ENCODE measurements around the gene IWS1.

Gene IWS1

DNA sequence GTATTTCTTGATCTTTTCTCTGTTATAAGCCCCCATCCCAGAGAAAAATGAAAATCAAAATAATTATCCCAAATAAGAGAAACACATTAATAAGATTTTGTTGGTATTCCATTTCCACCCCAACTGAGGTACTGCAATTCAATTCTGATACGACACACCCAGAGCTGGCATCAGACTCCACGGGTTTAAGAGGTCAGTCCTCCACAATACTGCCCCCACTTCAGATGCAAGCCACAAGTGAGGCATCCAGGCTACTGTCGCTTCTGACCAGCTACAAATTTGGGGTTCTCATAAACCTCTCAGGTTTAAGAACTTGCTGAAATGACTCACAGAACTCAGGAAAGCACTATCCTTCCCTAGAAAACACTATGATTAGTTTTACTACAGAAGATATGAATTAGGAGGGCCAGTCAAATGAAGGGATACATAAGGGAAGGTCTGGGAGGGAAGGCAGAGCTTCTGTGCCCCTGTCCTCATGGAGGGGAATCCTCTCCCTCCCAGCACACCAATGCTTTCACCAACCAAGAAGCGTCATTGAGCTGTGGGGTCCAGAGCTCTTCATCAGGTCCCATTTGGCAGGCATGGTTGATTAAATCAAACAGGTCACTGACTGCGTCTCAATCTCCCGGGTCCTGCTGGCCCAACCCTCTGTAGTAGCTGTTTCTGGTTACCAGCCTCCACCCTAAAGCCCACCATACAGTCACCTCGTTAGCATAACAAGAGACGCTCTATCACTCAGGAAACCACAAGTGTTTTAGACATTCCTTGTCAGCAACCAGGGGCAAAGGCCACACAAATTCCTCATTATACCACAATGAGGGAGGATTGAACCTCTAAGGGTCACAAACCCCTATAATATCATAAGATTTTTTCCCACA is 46.2 kb downstream of the IWS1 start:
- TF ChIP-seq TAF1 (IDR thresholded peaks at IDR 0.05; ENCODE audit: borderline replicate concordance, low read depth, low read length) (no peak), POLR2A (IDR thresholded peaks at IDR 0.05; ENCODE audit: low read depth, low read length) (0 out of 2 replicates have a peak, but pooled peaks have one; percentile 16)
- FAIRE-seq = no peak
- DNase-seq (ENCODE audit: insufficient read length) = no peak

- no peak for FAIRE-seq
- TF ChIP-seq POLR2A (IDR thresholded peaks at IDR 0.05; ENCODE audit: low read depth, low read length) (no peak), TAF1 (IDR thresholded peaks at IDR 0.05; ENCODE audit: borderline replicate concordance, low read depth, low read length) (no peak), POLR2AphosphoS5 (IDR thresholded peaks at IDR 0.05; ENCODE audit: low read depth, low read length) (no peak)
- no peak for DNase-seq (ENCODE audit: insufficient read length)
Observed at GRCh38 chr2:127479219-127479825, 47.0 kb downstream of the IWS1 start.

DNA sequence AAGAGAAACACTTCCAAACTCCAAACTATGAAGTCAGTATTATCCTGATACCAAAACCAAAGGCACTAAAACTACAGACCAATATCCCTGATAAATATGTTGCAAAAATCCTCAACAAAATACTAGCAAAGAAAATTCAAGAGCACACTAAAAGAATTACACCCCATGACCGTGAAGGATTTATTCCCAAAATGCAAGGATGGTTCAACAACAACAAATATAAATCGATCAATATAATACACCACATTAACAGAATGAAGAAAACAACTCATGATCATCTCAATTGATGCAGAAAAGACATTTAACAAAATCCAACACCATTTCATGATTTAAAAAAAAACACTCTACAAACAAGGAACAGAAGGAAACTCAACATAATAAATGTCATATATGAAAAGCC is 50.5 kb downstream of the IWS1 start:
- FAIRE-seq = peak; percentile 53
- TF ChIP-seq POLR2A (IDR thresholded peaks at IDR 0.05; ENCODE audit: low read depth, low read length) = no peak
- no peak for TF ChIP-seq POLR2AphosphoS5 (IDR thresholded peaks at IDR 0.05; ENCODE audit: low read depth, low read length)
- no peak for TF ChIP-seq TAF1 (IDR thresholded peaks at IDR 0.05; ENCODE audit: borderline replicate concordance, low read depth, low read length)
- DNase-seq (ENCODE audit: insufficient read length) = no peak

GRCh38 chr2:127472268-127472667 is 54.0 kb downstream of the IWS1 start:
- TF ChIP-seq TAF1 (IDR thresholded peaks at IDR 0.05; ENCODE audit: borderline replicate concordance, low read depth, low read length) (no peak), POLR2AphosphoS5 (IDR thresholded peaks at IDR 0.05; ENCODE audit: low read depth, low read length) (no peak), POLR2A (IDR thresholded peaks at IDR 0.05; ENCODE audit: low read depth, low read length) (no peak)
- DNase-seq (ENCODE audit: insufficient read length) (no peak), FAIRE-seq (no peak)

GRCh38 chr2:127471286-127471988 is 54.9 kb downstream of the IWS1 start:
- TF ChIP-seq POLR2AphosphoS5 (IDR thresholded peaks at IDR 0.05; ENCODE audit: low read depth, low read length) = no peak
- TF ChIP-seq POLR2A (IDR thresholded peaks at IDR 0.05; ENCODE audit: low read depth, low read length) = no peak
- TF ChIP-seq TAF1 (IDR thresholded peaks at IDR 0.05; ENCODE audit: borderline replicate concordance, low read depth, low read length) = no peak
- no peak for FAIRE-seq
- no peak for DNase-seq (ENCODE audit: insufficient read length)

GRCh38 chr2:127469974-127470373 is 56.3 kb downstream of the IWS1 start:
- DNase-seq (ENCODE audit: insufficient read length) = no peak
- FAIRE-seq = no peak
- no peak for TF ChIP-seq TAF1 (IDR thresholded peaks at IDR 0.05; ENCODE audit: borderline replicate concordance, low read depth, low read length)
- no peak for TF ChIP-seq POLR2AphosphoS5 (IDR thresholded peaks at IDR 0.05; ENCODE audit: low read depth, low read length)
- no peak for TF ChIP-seq POLR2A (IDR thresholded peaks at IDR 0.05; ENCODE audit: low read depth, low read length)

DNA sequence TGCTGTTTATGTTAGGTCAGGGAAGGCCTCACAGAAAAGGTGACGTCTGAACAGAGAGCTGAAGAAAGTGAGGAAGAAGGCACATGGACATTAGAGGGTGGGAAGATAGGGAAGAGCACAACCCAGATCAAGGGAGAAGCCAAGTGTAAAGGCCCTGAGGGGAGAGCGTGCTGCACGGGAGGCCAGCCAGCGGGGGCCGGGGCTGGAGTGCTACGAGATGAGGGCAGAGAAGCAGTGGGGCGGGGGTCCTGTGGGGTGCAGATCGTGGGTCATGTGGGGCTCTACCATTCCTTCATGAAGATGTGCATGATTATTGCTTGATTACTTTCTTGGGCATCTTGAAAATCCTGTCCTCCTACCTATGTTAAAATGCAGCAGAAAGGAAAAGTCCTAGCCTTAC is 57.2 kb downstream of the IWS1 start:
- no peak for FAIRE-seq
- no peak for TF ChIP-seq POLR2AphosphoS5 (IDR thresholded peaks at IDR 0.05; ENCODE audit: low read depth, low read length)
- no peak for TF ChIP-seq TAF1 (IDR thresholded peaks at IDR 0.05; ENCODE audit: borderline replicate concordance, low read depth, low read length)
- no peak for TF ChIP-seq POLR2A (IDR thresholded peaks at IDR 0.05; ENCODE audit: low read depth, low read length)
- DNase-seq (ENCODE audit: insufficient read length) = no peak

- TF ChIP-seq POLR2AphosphoS5 (IDR thresholded peaks at IDR 0.05; ENCODE audit: low read depth, low read length) (no peak), POLR2A (IDR thresholded peaks at IDR 0.05; ENCODE audit: low read depth, low read length) (no peak), TAF1 (IDR thresholded peaks at IDR 0.05; ENCODE audit: borderline replicate concordance, low read depth, low read length) (no peak)
- no peak for DNase-seq (ENCODE audit: insufficient read length)
- no peak for FAIRE-seq
Observed at GRCh38 chr2:127465258-127465657, 61.0 kb downstream of the IWS1 start.

DNA sequence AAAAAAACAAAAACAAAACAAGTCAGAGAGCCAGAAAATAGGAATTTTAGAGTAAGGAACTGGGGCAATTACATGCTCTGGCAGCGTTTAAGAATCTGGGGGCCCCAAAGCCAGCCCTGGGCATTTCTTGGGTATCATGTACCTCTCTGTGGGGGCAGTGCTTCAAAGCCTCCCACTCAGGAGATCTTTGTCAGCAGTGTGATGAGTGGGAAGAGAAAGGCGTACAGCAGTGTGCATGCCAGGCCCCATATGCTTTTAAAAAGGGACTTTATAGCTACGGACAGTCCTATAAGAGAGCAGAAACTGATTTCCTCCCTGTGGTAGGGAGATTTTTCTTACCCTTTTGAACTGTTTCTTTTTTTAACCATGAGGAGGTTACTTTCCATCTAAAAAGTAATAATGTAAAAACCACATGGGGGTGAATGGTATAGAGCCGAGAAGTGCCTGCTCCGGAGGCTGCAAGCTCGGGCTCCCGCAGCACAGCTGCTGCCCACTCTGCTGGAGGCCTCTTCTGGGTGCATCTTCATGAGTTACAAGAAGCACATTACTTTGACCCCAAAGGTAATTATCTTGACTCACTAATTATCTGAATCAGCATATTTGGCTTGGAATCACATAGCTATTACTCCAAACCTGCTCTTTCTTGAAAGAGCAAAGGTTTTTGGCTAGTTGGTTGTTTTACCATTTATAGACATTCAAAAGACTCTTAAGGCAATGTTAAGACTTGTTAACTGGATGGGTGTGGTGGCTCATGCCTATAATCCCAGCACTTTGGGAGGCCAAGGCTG is 61.6 kb downstream of the IWS1 start:
- TF ChIP-seq POLR2A (IDR thresholded peaks at IDR 0.05; ENCODE audit: low read depth, low read length) (no peak), POLR2AphosphoS5 (IDR thresholded peaks at IDR 0.05; ENCODE audit: low read depth, low read length) (no peak), TAF1 (IDR thresholded peaks at IDR 0.05; ENCODE audit: borderline replicate concordance, low read depth, low read length) (no peak)
- FAIRE-seq = no peak
- no peak for DNase-seq (ENCODE audit: insufficient read length)

DNA sequence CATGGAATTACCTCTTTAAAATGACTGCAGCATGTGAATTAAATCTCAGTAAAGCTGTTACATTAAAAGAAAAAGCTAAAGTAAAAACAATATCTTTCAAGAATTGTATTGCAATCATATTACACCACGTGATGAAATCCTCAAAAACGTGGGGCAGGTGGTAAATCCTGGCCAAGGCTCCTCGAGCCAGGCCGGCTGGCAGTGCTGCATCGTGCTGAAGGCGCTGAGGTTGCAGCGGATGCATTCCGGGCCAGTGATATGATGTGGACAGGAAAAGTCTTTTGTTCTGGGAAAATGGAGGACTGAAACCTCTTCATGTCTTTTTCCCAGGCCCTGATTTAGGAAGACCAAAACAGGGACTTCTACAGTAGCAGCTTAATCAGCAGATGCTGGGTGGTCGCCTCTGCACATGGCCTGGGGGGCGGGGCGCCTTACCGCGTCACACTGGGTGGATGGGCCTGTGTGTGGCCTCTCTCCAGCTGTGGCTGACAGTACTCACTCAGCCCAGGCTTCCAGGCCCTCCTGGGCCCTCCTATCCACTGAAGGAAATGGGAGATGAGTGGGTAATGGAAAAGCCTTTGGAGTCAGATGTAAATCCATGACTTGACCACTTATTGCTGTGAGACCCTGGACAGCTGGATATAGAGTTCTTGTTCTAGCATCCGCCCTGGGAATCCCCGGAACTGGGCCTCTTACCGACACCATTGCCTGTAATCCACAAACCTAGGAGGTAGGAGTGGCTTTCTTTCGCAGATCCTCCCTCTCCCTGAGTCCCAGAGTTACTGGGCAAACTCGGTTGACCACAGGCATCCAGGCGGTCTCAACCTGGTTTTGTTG is 62.9 kb downstream of the IWS1 start:
- FAIRE-seq (no peak), DNase-seq (ENCODE audit: insufficient read length) (no peak)
- TF ChIP-seq POLR2A (IDR thresholded peaks at IDR 0.05; ENCODE audit: low read depth, low read length) (no peak), TAF1 (IDR thresholded peaks at IDR 0.05; ENCODE audit: borderline replicate concordance, low read depth, low read length) (no peak), POLR2AphosphoS5 (IDR thresholded peaks at IDR 0.05; ENCODE audit: low read depth, low read length) (no peak)

All from GM12892 (cell line).